ENCODE measurements around the gene DTD1.

The DTD1 gene

DNA sequence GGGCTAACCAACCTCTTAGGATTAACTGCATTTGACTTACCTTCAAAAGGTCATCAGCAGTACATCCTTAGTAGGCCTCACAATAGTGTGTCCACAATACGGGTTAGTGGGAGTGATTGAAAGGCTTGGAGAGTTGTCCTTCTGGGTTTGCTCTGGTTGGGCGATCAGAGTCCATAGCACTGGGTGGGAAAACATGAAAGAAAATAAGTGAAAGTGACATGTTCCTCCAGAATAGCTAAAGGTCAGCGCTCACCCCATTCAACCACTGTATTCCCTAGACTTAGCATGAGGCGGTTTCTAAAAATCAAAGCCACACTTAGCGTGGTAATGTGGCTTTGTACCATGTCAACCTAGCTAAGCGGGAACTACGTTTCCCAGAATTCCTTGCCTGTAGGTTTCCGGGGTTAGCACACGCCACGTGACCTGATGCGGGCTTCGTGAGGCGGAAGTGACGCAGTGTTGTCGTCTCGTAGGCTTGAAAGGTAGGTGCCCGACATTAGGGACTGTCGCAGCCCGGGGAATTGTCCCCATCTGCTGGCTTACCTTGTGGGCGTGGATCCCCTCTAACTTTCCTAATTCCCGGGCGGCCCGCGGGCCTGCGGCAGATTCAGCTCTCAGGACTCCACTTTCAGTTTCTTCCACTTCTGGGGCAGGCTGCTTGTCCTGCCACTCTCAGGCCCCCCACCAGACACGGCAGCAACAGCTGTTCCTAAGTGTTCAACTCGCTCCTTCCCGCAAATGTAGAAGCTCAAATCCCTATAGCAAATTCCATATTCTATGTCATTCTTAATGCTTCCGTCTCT, 206.0 kb downstream of the DTD1 start:
- peak; percentile 67 to 75 (median 72) for DNase-seq (ENCODE audit: low read depth in 3 of 3)

GRCh38 chr20:18794428-18794787, 206.6 kb downstream of the DTD1 start:
- DNase-seq (ENCODE audit: low read depth in 3 of 3) = no peak

DNA sequence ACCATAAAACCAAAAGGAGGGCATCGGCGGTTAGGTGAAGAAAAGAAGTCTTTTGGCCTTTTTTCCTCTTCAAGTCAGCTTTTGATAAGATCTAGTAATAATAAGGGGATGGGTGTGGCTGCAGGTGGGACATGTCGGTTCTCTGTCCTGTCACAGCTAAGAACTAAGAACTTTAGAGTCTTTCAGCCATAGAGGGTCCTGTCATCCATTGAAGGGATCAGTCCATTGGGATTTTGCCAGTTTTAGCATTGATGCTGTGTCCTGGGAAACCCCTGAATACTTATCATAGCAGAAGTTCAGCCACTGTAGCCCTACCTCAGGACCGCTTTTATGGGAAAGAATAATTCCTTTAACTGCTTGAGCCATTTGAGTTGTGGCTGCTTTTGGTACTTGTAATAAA, 207.5 kb downstream of the DTD1 start:
- DNase-seq (ENCODE audit: low read depth in 3 of 3) = no peak

- DNase-seq (ENCODE audit: low read depth in 3 of 3) = no peak
Measured at GRCh38 chr20:18796282-18796833, 208.5 kb downstream of the DTD1 start.

GRCh38 chr20:18801516-18801915, 213.7 kb downstream of the DTD1 start:
- no peak for DNase-seq (ENCODE audit: low read depth in 3 of 3)

GRCh38 chr20:18802012-18802634, 214.3 kb downstream of the DTD1 start:
- no peak for DNase-seq (ENCODE audit: low read depth in 3 of 3)

- no peak for DNase-seq (ENCODE audit: low read depth in 3 of 3)
Measured at GRCh38 chr20:18805881-18806280, 218.0 kb downstream of the DTD1 start.

DNA sequence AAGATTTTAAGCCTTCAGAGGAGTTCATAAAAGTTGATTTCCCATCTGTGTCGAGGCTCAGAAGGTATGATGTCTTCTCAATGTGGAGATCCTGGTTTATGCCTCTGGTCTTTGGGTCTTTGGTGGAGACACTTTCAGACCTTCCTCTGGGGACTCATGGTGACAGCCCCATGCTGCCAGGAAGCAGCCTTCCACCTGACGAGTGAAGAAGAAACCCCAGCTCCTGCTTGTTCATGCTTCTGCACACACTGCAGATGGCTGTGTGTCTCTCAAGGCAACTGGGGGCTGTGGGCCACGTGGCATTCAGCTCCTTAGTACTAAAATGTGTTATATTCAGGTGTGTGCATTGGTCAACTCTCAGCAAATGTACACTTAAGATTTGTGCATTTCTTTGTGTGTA, 220.9 kb downstream of the DTD1 start:
- DNase-seq (ENCODE audit: low read depth in 3 of 3) = no peak

DNA sequence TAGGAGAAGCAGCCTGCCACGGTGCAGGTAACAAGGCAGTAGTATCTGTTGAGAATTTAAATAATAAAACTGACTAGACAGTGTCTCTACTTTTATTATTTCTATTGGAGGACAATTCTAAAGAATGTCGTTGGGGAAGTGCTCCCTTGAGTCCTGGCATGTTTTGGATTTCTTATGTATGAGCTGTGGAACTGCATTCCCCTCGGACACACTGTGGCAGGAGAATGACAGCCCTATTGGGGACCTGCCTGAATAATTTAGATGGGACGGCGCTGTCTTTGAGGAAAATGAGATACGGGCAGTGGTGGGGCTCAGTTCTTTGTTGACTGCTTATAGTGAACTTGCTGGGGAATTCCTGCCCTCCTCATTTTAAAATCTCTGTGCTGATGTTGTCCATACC, 223.3 kb downstream of the DTD1 start:
- DNase-seq (ENCODE audit: low read depth in 3 of 3) = no peak

DNA sequence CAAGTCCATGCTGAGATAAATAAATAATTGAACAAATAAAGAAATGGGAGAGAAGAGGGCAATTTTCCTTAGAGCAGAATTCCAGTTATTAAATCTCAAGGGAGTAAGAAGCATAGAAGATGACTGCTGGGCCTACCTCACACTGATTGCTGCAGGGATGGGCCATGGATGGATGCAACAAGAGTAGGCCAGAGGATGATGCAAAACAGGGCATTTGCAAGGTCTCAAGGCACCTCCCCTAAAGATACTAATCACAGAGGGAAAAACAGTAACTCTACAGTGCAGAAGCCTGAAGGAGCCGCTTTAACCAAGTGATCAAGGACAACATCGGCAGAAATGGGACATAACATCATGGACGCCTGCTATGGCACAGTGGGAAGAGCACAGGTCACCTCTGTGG, 224.1 kb downstream of the DTD1 start:
- DNase-seq (ENCODE audit: low read depth in 3 of 3) = no peak

- no peak for DNase-seq (ENCODE audit: low read depth in 3 of 3)
Measured at GRCh38 chr20:18813483-18813882, 225.6 kb downstream of the DTD1 start, which contains the start of gene SCP2D1. TSS of gene SCP2D1 (plus strand) at chr20:18813783. CDS start at chr20:18813816, 33 bp downstream.

- no peak for DNase-seq (ENCODE audit: low read depth in 3 of 3)
Measured at GRCh38 chr20:18815194-18815942, 227.5 kb downstream of the DTD1 start.

All from stimulated activated CD4-positive, alpha-beta T cell treated with anti-CD3 and anti-CD28 coated beads, TNF-alpha, amount 100 ng/mL, for 48 hours (primary cell).